Spleen (tissue), 11 donors: ENCODE results near the gene PRKCB. TPM values are rescaled to one million over a fixed set of nuclear protein-coding genes. Genes with fewer than 3 reads are reported as not detected.
A peak's percentile ranks its signal among the peaks of the same experiment; 100 is the strongest.

Experiments used
- DNase-seq: peaks from one replicate; pipeline ENCODE4 v3.0.0-alpha.2; 2020
- H3K27ac ChIP-seq, 8 donors: fragments of 200-600 bp; sonication (generic) in 7 of 8; 1 replicate in 4 of 8; 2 replicates in 4 of 8; pipeline versions ENCODE4 v1.5.0 to v1.8.0; 2016 to 2021; ENCODE audit warnings: inconsistent platforms in 4 of 8, mild to moderate bottlenecking in 4 of 8, moderate library complexity in 1 of 8
- H3K27me3 ChIP-seq, 7 donors: fragments of 200-600 bp; sonication (generic) in 6 of 7; replicated peaks in 1 of 7; 1 replicate in 4 of 7; 2 replicates in 3 of 7; pipeline versions ENCODE4 v1.5.0 to v1.8.0; 2016 to 2021; ENCODE audit warnings: inconsistent platforms in 3 of 7, mild to moderate bottlenecking in 1 of 7
- H3K36me3 ChIP-seq, 6 donors: fragments of 200-600 bp; sonication (generic) in 5 of 6; 1 replicate in 4 of 6; 2 replicates in 2 of 6; pipeline versions ENCODE4 v1.5.0 to v1.8.0; 2016 to 2021; ENCODE audit warnings: inconsistent platforms in 2 of 6
- H3K4me1 ChIP-seq, 6 donors: fragments of 200-600 bp; sonication (generic) in 5 of 6; 1 replicate in 3 of 6; 2 replicates in 3 of 6; pipeline versions ENCODE4 v1.5.0 to v1.8.0; 2016 to 2021; ENCODE audit warnings: inconsistent platforms in 3 of 6
- H3K4me3 ChIP-seq, 8 donors: fragments of 200-600 bp; sonication (generic) in 7 of 8; 1 replicate in 4 of 8; 2 replicates in 4 of 8; pipeline versions ENCODE4 v1.5.0 to v1.8.0; 2016 to 2021; ENCODE audit warnings: inconsistent platforms in 4 of 8, mild to moderate bottlenecking in 4 of 8, moderate library complexity in 2 of 8
- H3K9me3 ChIP-seq, 8 donors: fragments of 200-600 bp; sonication (generic) in 7 of 8; 1 replicate in 4 of 8; 2 replicates in 4 of 8; pipeline versions ENCODE4 v1.5.0 to v1.8.0; 2016 to 2021; ENCODE audit warnings: inconsistent platforms in 4 of 8
- POLR2A ChIP-seq, 3 donors: fragments of 450-650 bp; IDR thresholded peaks; one replicate each; pipeline ENCODE4 v1.5.1; 2017; ENCODE audit warnings: antibody characterized with exemption in 3 of 3, mild to moderate bottlenecking in 1 of 3
- POLR2AphosphoS5 ChIP-seq, 3 donors: sonication (generic); formaldehyde crosslinking; IDR thresholded peaks; one replicate each; pipeline ENCODE4 v1.5.1; 2017; ENCODE audit warnings: antibody characterized with exemption in 3 of 3
- WGBS, 5 donors: extraction: QIAGEN DNeasy Blood & Tissue Kit in 3 of 5; methylation state at CpG; one replicate each; pipeline versions ENCODE4 v1.1.5 to v1.1.7; 2013 to 2018; 5-methylcytosine and 5-hydroxymethylcytosine counted together
- intact Hi-C: fragments of 100-400 bp; cut with DNase I; formaldehyde crosslinking; loops from one replicate; pipeline ENCODE4 v1.15.0; 2023; ENCODE audit warnings: low total_unique reads
- polyA plus RNA-seq, 3 donors: library from polyadenylated mRNA; stranded (reverse); fragments of 200-250 nt; gene quantifications; one replicate each; pipeline ENCODE4 v1.2.1, GENCODE V29; 2013
- total RNA-seq, 7 donors: library from RNA; depleted of rRNA in 3 of 7; stranded (reverse); fragments of >200 nt in 3 of 7; fragmentation: NEBNext Ultra II Directional in 4 of 7; extraction: Animal tissue kit (Norgen Biotek cat#: 25700) in 4 of 7; gene quantifications; one replicate each; pipeline versions ENCODE4 v1.1.0 to v1.2.1, GENCODE V29; 2016 to 2021
- TF ChIP-seq, protein P1 (sequence below), 11 experiments: fragments of 200-600 bp in 7 of 11; fragments of 450-650 bp in 4 of 11; sonication (generic) in 4 of 11; IDR thresholded peaks in 8 of 11; conservative IDR thresholded peaks in 3 of 11; 1 replicate in 7 of 11; 2 replicates in 4 of 11; pipeline versions ENCODE4 v1.4.0 to v1.8.0; 2016 to 2021; ENCODE audit warnings: antibody characterized with exemption in 11 of 11, inconsistent platforms in 4 of 11, mild to moderate bottlenecking in 1 of 11
- donor health status: healthy with polysubstance abuse.
- donor health status: DM: no; HTN: no; CAD: no; lungs with moderate emphysema.
- donor health status: DM: no; HTN: no; CAD: no.
- donor health status: Bipolar disorder and iron deficiency.
- donor health status: healthy.
- donor health status: DM: no; HTN: no; CAD: no.
- donor health status: DM: yes; HTN: yes; CAD: no.

The PRKCB gene
- total and polyA plus RNA-seq, 10 donors, result 33.8 to 284 (median 182) TPM

DNA sequence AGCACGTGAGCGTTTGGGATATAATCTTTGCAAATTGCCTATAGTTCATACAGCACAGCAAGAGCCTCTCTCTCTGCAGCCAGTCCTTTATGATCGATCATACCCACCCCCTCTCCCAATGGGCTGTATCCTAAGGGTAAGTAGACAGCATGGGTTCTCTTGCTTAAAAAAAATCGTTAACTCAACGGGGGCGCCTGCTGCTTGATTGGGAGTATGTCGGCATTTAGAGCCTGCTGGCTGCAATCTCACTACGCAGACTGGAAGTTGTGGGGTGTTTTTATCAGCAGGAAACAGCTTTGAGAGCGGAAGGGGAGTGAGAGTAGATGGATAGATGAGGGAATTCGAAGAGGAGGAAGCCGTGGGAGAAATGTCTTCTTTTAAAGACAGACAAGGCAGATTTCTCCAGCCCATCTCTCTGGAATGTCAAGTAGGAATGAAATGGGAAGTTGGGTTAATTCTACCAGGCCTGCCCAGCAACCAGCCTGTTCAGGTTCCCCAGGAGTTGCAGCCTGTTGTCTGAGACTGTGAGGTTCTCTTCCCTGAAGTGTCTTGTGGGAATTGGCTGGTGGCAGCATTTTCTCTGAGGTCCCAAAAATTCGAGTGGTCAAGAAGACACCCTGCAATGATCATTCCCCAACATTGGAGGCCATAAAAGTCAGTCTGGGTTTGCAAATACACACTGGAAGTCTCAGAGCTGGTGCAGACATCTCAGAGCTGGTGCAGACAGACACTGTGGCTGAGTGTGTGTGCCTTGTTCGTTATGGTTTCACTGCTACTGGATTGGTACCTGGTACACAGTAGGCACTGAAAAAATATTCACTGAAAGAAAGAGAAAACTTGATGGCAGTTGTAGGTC lies 65.6 kb downstream of the PRKCB start:
- intact Hi-C loops, result no loop called here
- H3K4me1 ChIP-seq, result peaks cover 30 to 93% (median 64%) of the 10 kb centered on the region in 6 donors
- peak overlapping the region in 2 of 8 donors; percentile 39 to 41 for H3K27ac ChIP-seq
- peaks cover 0 to 5% (median 0%) of the 10 kb centered on the region in 6 donors for H3K36me3 ChIP-seq
- peak overlapping the region in 1 of 8 donors; percentile 25 for H3K4me3 ChIP-seq
- TF ChIP-seq, protein P1, sequence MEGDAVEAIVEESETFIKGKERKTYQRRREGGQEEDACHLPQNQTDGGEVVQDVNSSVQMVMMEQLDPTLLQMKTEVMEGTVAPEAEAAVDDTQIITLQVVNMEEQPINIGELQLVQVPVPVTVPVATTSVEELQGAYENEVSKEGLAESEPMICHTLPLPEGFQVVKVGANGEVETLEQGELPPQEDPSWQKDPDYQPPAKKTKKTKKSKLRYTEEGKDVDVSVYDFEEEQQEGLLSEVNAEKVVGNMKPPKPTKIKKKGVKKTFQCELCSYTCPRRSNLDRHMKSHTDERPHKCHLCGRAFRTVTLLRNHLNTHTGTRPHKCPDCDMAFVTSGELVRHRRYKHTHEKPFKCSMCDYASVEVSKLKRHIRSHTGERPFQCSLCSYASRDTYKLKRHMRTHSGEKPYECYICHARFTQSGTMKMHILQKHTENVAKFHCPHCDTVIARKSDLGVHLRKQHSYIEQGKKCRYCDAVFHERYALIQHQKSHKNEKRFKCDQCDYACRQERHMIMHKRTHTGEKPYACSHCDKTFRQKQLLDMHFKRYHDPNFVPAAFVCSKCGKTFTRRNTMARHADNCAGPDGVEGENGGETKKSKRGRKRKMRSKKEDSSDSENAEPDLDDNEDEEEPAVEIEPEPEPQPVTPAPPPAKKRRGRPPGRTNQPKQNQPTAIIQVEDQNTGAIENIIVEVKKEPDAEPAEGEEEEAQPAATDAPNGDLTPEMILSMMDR (IDR thresholded peaks at IDR 0.05 in 8 of 11, conservative IDR thresholded peaks at IDR 0.05 in 3 of 11), result no peak
- TF ChIP-seq POLR2AphosphoS5 (IDR thresholded peaks at IDR 0.05) (peak in 1 of 3 donors; percentile 62), POLR2A (IDR thresholded peaks at IDR 0.05) (no peak)
- DNase-seq, result no peak
- 17 to 28% (median 21%) methylated on average over 13 of the region's 13 CpGs for WGBS, 5 donors
- no peaks in the 10 kb centered on the region for H3K27me3 ChIP-seq
- no peaks in the 10 kb centered on the region for H3K9me3 ChIP-seq

DNA sequence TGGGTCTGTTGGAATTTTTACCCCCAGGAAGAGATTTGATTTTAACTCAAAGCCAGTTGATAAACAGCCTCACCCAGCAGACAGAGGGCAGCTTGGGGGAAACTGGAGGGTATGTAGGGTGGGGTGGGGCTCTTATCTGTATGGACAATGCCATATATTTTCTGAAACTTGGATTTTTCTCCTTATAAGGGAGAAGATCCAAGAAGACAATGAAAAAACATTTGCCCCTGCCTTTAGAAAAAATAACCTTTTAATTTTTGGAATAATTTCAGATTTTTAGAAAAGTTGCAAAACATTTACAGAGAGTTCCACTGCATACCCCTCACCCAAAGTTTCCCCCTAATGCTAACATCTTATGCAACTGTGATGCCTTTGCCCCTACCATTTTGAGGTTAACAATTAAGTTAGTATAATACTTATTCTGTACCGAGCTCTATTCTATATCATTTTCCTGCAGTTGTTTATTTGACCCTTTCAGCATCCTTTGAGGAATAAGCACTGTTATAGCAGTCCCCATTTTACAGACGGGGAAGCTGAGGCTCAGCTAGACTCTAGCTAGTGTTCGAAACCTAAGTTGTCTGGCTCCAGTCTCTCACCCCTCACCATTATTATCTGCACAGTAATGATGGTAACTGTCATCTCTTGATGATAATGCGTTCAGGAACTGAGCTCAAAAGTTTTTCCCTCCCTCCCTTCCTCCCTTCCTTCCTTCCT lies 66.4 kb downstream of the PRKCB start:
- TF ChIP-seq POLR2AphosphoS5 (IDR thresholded peaks at IDR 0.05) (no peak), POLR2A (IDR thresholded peaks at IDR 0.05) (no peak)
- TF ChIP-seq, protein P1 (IDR thresholded peaks at IDR 0.05 in 8 of 11, conservative IDR thresholded peaks at IDR 0.05 in 3 of 11), result no peak
- no peak overlapping the region for H3K4me3 ChIP-seq
- intact Hi-C loops, result no loop called here
- no peaks in the 10 kb centered on the region for H3K9me3 ChIP-seq
- peaks cover 0 to 5% (median 0%) of the 10 kb centered on the region in 6 donors for H3K36me3 ChIP-seq
- WGBS, 5 donors, result 69 to 82% (median 77%) methylated on average over 4 of the region's 4 CpGs
- H3K4me1 ChIP-seq, result peaks cover 26 to 93% (median 63%) of the 10 kb centered on the region in 6 donors
- DNase-seq, result no peak
- H3K27me3 ChIP-seq, result no peaks in the 10 kb centered on the region
- peak overlapping the region in 2 of 8 donors; percentile 39 to 41 for H3K27ac ChIP-seq

DNA sequence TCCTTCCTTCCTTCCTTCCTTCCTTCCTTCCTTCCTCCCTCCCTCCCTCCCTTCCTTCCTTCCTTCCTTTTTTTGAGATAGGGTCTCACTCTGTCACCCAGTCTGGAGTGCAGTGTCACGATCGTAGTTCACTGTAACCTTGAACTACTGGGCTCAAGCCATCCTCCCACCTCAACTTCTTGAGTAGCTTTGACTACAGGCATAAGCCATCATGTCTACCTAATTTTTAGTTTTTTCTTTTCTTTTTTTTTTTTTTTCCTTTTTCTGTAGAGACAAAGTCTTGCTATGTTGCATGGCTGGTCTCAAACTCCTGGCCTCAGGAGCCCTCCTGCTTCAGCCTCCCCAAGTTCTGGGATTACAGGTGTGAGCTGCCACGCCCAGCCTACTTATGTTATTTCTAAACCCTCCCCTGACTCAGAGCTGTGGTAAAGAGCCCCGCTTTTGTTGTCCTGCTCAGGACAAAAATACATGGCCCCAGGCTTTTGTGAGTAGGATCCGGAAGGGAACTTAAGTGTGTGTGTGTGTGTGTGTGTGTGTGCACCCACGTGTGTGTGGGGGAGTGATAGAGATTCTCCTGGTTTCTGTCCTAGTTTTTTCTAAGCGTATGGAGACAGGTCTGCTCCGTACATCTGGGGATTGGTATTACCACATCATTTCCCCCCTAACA lies 67.1 kb downstream of the PRKCB start:
- H3K4me3 ChIP-seq, result no peak overlapping the region
- no peak for DNase-seq
- H3K27me3 ChIP-seq, result no peaks in the 10 kb centered on the region
- no peaks in the 10 kb centered on the region for H3K9me3 ChIP-seq
- H3K4me1 ChIP-seq, result peaks cover 26 to 93% (median 63%) of the 10 kb centered on the region in 6 donors
- TF ChIP-seq POLR2A (IDR thresholded peaks at IDR 0.05), result no peak
- TF ChIP-seq, protein P1 (IDR thresholded peaks at IDR 0.05 in 8 of 11, conservative IDR thresholded peaks at IDR 0.05 in 3 of 11), result no peak
- no peak for TF ChIP-seq POLR2AphosphoS5 (IDR thresholded peaks at IDR 0.05)
- intact Hi-C loops, result no loop called here
- H3K36me3 ChIP-seq, result peaks cover 0 to 5% (median 0%) of the 10 kb centered on the region in 6 donors
- peak overlapping the region in 2 of 8 donors; percentile 31 to 34 for H3K27ac ChIP-seq
- WGBS, 5 donors, result 38 to 60% (median 53%) methylated on average over 8 of the region's 8 CpGs
